Astrocyte of the spinal cord (primary cell): ENCODE data around the gene TMEM175.

Source experiments
- DNase-seq: peaks from one replicate; pipeline ENCODE4 v3.0.0; 2011; ENCODE audit warnings: low read depth, low spot score
- H3K4me3 ChIP-seq: 2 replicates; pipeline ENCODE4 v1.5.1; 2011; ENCODE audit warnings: low read depth, mild to moderate bottlenecking, low read length, moderate library complexity
- in situ Hi-C: cut with HindIII; loops from 2 replicates; pipeline ENCODE4 v1.10.0; 2017; ENCODE audit warnings: low sequenced_read_pairs
- TF ChIP-seq, protein P1 (sequence below): IDR thresholded peaks from 2 replicates; pipeline ENCODE4 v1.5.1; 2012; ENCODE audit warnings: low read depth, mild to moderate bottlenecking, low read length, inconsistent platforms

The TMEM175 gene

DNA sequence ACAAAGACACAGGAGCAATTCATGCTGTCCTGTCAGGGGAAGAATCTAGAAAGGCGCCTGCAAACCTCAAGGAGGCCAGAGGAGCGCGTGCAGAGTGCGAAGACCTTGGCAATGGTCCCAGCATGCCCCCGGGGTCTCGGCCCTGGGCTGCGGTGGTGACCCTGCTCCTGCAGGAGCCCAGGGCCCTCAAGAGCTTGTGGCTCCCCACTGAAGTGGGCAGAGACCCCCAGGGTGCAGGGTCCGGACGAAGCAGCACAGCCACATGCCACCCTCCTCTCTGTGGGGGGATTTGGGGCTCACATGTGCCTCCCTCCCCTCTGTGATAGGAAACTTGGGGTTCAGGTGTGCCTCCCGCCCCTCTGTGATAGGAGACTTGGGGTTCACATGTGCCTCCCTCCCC lies 39.5 kb upstream of the TMEM175 start:
- TF ChIP-seq, protein P1, sequence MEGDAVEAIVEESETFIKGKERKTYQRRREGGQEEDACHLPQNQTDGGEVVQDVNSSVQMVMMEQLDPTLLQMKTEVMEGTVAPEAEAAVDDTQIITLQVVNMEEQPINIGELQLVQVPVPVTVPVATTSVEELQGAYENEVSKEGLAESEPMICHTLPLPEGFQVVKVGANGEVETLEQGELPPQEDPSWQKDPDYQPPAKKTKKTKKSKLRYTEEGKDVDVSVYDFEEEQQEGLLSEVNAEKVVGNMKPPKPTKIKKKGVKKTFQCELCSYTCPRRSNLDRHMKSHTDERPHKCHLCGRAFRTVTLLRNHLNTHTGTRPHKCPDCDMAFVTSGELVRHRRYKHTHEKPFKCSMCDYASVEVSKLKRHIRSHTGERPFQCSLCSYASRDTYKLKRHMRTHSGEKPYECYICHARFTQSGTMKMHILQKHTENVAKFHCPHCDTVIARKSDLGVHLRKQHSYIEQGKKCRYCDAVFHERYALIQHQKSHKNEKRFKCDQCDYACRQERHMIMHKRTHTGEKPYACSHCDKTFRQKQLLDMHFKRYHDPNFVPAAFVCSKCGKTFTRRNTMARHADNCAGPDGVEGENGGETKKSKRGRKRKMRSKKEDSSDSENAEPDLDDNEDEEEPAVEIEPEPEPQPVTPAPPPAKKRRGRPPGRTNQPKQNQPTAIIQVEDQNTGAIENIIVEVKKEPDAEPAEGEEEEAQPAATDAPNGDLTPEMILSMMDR = no peak
- H3K4me3 ChIP-seq = no peak overlapping the region
- in situ Hi-C loops = no loop called here
- DNase-seq = no peak

DNA sequence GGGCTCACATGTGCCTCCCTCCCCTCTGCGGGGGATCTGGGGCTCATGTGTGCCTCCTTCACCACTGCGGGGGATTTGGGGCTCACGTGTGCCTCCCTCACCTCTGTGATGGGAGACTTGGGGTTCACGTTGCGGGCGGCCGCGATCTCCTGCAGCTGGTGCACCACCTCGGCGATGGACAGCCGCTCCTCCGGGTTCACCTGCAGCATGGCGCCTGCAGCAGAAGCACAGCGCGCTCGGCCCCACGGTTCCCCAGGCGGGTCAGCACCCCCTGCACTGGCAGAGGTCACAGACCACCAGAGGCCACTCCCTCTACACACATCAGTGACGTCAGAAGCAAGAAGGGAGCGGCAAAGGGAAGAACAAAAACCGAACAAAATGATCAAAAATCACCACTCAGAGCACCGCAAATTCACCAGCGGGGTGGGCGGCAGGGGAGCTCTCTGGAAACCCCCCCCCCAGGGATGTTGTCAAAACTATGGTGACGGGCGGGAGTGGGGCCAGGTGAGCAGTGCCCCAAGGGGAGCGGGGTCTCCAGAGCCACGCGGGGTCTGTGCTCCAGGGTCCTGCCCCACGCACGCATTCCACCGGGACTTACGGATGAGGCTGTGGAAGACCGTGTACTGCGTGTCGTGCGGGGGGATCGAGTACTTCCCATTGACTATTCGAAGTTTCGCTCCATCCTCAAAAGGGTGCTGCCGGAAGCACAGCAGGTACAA lies 38.8 kb upstream of the TMEM175 start:
- in situ Hi-C loops = no loop called here
- no peak for DNase-seq
- TF ChIP-seq, protein P1 = no peak
- no peak overlapping the region for H3K4me3 ChIP-seq

DNA sequence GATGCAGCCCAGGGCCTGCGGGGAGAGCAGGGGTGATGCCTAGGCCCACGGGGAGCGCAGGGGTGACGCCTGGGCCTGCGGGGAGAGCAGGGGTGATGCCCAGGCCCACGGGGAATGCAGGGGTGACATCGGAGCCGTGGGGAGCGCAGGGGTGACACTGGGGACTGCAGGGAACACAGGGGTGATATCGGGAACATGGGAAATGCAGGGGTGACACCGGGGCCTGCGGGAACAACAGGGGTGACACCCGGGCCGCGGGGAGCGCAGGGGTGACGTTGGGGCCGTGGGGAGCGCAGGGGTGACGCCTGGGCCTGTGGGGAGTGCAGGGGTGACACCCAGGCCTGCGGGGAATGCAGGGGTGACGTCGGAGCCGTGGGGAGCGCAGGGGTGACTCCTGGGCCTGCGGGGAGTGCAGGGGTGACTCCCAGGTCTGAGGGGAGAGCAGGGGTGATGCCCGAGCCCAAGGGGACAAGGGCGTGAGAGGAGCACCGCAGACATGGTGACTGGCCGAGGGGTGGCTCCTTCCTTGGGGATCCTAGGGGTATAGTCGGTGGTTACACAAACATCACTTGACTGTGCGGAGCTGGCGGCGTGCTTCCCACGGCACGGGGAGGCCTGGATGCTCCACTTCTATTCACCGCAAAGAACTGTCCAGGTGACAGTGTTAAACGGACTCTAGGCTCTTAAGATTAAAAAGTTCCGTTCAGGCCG lies 38.1 kb upstream of the TMEM175 start:
- in situ Hi-C loops = no loop called here
- no peak overlapping the region for H3K4me3 ChIP-seq
- no peak for DNase-seq
- TF ChIP-seq, protein P1 = no peak

GRCh38 chr4:895596-895995 lies 36.7 kb upstream of the TMEM175 start:
- no peak for DNase-seq
- TF ChIP-seq, protein P1 = no peak
- H3K4me3 ChIP-seq = no peak overlapping the region
- in situ Hi-C loops = no loop called here

DNA sequence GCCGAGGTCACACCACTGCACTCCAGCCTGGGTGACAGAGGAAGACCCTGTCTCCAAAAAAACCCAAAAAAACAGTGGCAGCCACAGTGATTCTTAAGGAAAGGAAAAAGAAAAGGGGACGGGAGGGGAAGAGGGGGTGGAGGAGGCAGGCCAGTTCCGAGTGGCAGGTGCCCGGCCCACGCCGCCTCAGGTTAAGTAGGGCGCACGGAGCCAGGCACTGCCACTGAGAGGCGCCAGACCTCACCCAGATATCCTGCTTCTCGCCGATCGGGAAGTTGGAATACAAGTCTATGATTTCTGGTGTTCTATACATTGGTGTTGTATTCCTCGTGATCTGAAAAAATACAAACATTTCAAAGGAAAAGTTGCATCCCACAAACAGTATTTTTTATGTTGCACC lies 36.0 kb upstream of the TMEM175 start:
- no peak for DNase-seq
- H3K4me3 ChIP-seq = no peak overlapping the region
- TF ChIP-seq, protein P1 = no peak
- in situ Hi-C loops = no loop called here

DNA sequence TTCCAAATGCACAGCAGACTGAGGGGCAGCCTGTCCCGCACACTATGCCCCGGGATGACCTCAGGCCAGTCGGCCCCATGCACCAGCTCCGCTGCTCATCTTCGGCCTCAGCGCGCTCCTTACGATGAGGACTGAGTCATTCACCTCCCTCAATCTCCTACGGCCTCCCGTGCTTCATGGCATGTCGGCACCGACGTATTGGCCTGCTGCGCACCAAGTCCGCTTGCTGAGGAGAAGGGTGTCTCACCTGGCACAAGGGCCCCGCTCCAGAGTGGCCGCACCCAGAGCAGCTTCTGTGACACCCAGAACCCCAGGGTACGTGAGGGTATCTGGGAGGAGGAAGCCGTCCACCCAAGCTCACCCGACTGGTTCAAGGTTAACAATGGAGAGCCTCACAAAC lies 35.6 kb upstream of the TMEM175 start:
- TF ChIP-seq, protein P1 = no peak
- H3K4me3 ChIP-seq = no peak overlapping the region
- in situ Hi-C loops = no loop called here
- DNase-seq = no peak
